Glomerular visceral epithelial cell (primary cell): ENCODE measurements around the gene HMHB1.
A peak's percentile ranks its signal among the peaks of the same experiment; 100 is the strongest.
"Not testable (repeated sequence)": the region's sequence is repeated elsewhere in the genome, so short reads cannot be mapped to it uniquely, and the experiment has no call there.

ENCODE experiments used
- DNase-seq: peaks from one replicate; pipeline ENCODE4 v3.0.0-alpha.2; 2016; ENCODE audit errors: extremely low spot score

Gene HMHB1

GRCh38 chr5:143801252-143801939, 10.6 kb upstream of the HMHB1 start:
- no peak for DNase-seq

- no peak for DNase-seq
These were observed 6.1 kb upstream of the HMHB1 start for GRCh38 chr5:143805861-143806260.

- DNase-seq: no peak
These were observed 5.4 kb upstream of the HMHB1 start for GRCh38 chr5:143806579-143806978.

GRCh38 chr5:143807401-143807800, 4.6 kb upstream of the HMHB1 start:
- no peak for DNase-seq

GRCh38 chr5:143816370-143816769, 4.4 kb downstream of the HMHB1 start:
- DNase-seq: not testable (repeated sequence)

GRCh38 chr5:143819716-143820115, 7.8 kb downstream of the HMHB1 start:
- DNase-seq: no peak

- no peak for DNase-seq
These were observed 8.5 kb downstream of the HMHB1 start for GRCh38 chr5:143820451-143820850.

- DNase-seq: peak; percentile 83
These were observed 13.1 kb downstream of the HMHB1 start for GRCh38 chr5:143824851-143825720.

- peak; percentile 23 for DNase-seq
These were observed 15.0 kb downstream of the HMHB1 start for GRCh38 chr5:143826951-143827444.

GRCh38 chr5:143828710-143829109, 16.7 kb downstream of the HMHB1 start:
- no peak for DNase-seq

- no peak for DNase-seq
These were observed 21.2 kb downstream of the HMHB1 start for GRCh38 chr5:143833177-143833576.

GRCh38 chr5:143835251-143835650, 23.3 kb downstream of the HMHB1 start:
- DNase-seq: no peak

- DNase-seq: no peak
These were observed 24.3 kb downstream of the HMHB1 start for GRCh38 chr5:143836161-143836725.

GRCh38 chr5:143837306-143837848, 25.4 kb downstream of the HMHB1 start:
- no peak for DNase-seq

- no peak for DNase-seq
These were observed 29.5 kb downstream of the HMHB1 start for GRCh38 chr5:143841446-143841845.

GRCh38 chr5:143842920-143843319, 31.0 kb downstream of the HMHB1 start:
- peak; percentile 38 for DNase-seq

- DNase-seq: no peak
These were observed 31.5 kb downstream of the HMHB1 start for GRCh38 chr5:143843461-143843860.

- no peak for DNase-seq
These were observed 38.2 kb downstream of the HMHB1 start for GRCh38 chr5:143850050-143850683.

GRCh38 chr5:143851383-143851782, 39.4 kb downstream of the HMHB1 start:
- DNase-seq: no peak

- no peak for DNase-seq
These were observed 48.2 kb downstream of the HMHB1 start for GRCh38 chr5:143860211-143860610.

GRCh38 chr5:143862271-143862670, 50.3 kb downstream of the HMHB1 start:
- no peak for DNase-seq
